ENCODE measurements around the gene SLC39A11. TPM values are rescaled to one million over a fixed set of nuclear protein-coding genes. Genes with fewer than 3 reads are reported as not detected.

SLC39A11 gene
- total RNA-seq, 1 donor from 2014 or later: 5.5 TPM

DNA sequence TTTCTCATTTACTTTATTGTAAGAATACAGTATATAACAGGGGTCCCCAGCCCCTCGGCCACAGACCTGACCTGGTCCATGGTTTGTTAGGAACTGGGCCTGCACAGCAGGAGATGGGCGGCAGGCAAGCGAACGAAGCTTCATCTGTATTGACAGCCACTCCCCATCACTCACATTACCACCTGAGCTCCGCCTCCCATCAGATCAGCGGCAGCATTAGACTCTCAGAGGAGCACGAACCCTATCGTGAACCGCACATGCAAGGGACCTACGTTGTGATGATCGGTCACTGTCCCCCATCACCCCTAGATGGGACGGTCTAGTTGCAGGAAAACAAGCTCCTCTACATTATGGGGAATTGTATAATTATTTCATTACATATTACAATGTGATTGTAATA is 410.6 kb downstream of the SLC39A11 start:
- H3K27ac ChIP-seq: no peak overlapping the region
- no peaks in the 10 kb centered on the region for H3K4me1 ChIP-seq
- no peaks in the 10 kb centered on the region for H3K9me3 ChIP-seq (ENCODE audit: low read depth)
- Mint-ChIP-seq H3K27me3 (ENCODE audit: insufficient read depth, low read depth) (peaks cover 7% of the 10 kb centered on the region), H3K27ac (no peak overlapping the region), H3K36me3 (no peaks in the 10 kb centered on the region), H3K4me3 (no peak overlapping the region), H3K9me3 (peaks cover 4% of the 10 kb centered on the region), H3K4me1 (no peaks in the 10 kb centered on the region)
- H4K20me1 ChIP-seq (ENCODE audit: low read depth): no peaks in the 10 kb centered on the region
- H3K36me3 ChIP-seq: no peaks in the 10 kb centered on the region
- DNase-seq (ENCODE audit: low spot score): no peak
- H3K79me2 ChIP-seq (ENCODE audit: low read depth): no peaks in the 10 kb centered on the region
- TF ChIP-seq, protein P1, sequence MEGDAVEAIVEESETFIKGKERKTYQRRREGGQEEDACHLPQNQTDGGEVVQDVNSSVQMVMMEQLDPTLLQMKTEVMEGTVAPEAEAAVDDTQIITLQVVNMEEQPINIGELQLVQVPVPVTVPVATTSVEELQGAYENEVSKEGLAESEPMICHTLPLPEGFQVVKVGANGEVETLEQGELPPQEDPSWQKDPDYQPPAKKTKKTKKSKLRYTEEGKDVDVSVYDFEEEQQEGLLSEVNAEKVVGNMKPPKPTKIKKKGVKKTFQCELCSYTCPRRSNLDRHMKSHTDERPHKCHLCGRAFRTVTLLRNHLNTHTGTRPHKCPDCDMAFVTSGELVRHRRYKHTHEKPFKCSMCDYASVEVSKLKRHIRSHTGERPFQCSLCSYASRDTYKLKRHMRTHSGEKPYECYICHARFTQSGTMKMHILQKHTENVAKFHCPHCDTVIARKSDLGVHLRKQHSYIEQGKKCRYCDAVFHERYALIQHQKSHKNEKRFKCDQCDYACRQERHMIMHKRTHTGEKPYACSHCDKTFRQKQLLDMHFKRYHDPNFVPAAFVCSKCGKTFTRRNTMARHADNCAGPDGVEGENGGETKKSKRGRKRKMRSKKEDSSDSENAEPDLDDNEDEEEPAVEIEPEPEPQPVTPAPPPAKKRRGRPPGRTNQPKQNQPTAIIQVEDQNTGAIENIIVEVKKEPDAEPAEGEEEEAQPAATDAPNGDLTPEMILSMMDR (IDR thresholded peaks at IDR 0.05): no peak
- no peak for TF ChIP-seq EZH2 (IDR thresholded peaks at IDR 0.05)
- TF ChIP-seq EZH2phosphoT487 (IDR thresholded peaks at IDR 0.05): no peak
- no peak overlapping the region for H3K4me3 ChIP-seq
- H2AFZ ChIP-seq (replicated peaks): no peak overlapping the region
- no peak overlapping the region for H3K9ac ChIP-seq
- no peaks in the 10 kb centered on the region for H3F3A ChIP-seq (ENCODE audit: low read depth)
- H3K4me2 ChIP-seq: no peak overlapping the region
- H3K27me3 ChIP-seq: no peaks in the 10 kb centered on the region

DNA sequence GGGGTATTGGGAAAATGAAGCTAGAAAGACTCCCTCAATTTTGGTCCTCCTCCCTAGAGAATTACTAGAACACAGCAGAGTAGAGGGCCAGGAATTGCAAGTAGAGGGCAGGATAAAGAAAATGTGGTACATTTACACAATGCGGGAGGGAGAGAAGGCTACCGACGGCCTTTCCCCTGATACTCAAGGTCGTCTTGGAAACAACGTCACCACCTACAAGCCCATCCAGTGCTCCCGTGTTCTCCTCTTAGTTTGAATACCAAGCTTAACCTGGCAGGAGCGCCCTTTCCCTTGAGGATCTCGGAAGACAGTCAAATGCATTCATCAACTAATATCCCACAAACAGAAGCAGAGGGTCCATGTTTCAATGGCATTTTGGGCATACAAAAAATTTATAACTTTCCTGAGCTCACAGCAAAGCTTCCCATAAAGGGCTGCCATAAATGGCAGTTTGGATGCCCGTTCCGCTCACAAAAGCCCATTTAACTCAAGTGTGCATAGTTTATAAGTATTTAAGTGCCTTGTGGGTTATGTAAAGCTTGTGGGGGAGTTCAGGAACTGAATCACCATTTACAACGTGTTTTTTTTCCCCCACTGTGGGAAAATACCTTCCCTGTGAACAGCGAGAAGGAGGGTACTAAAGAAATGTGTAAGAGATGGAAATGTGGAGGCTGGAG is 414.6 kb downstream of the SLC39A11 start:
- Histone ChIP-seq H3K4me1 (no peaks in the 10 kb centered on the region), H3K36me3 (no peaks in the 10 kb centered on the region), H3K4me3 (no peak overlapping the region), H3K4me2 (no peak overlapping the region), H3K9me3 (ENCODE audit: low read depth) (no peaks in the 10 kb centered on the region), H4K20me1 (ENCODE audit: low read depth) (no peaks in the 10 kb centered on the region), H3K27me3 (no peaks in the 10 kb centered on the region), H3K79me2 (ENCODE audit: low read depth) (no peaks in the 10 kb centered on the region), H3F3A (ENCODE audit: low read depth) (no peaks in the 10 kb centered on the region), H3K9ac (no peak overlapping the region), H2AFZ (replicated peaks) (no peak overlapping the region), H3K27ac (no peak overlapping the region)
- Mint-ChIP-seq H3K9me3 (peaks cover 5% of the 10 kb centered on the region), H3K4me1 (no peaks in the 10 kb centered on the region), H3K27ac (peak overlapping the region; percentile 2), H3K27me3 (ENCODE audit: insufficient read depth, low read depth) (peaks cover 7% of the 10 kb centered on the region), H3K36me3 (no peaks in the 10 kb centered on the region), H3K4me3 (no peak overlapping the region)
- no peak for DNase-seq (ENCODE audit: low spot score)
- TF ChIP-seq, protein P1 (IDR thresholded peaks at IDR 0.05): no peak
- TF ChIP-seq EZH2 (IDR thresholded peaks at IDR 0.05): no peak
- TF ChIP-seq EZH2phosphoT487 (IDR thresholded peaks at IDR 0.05): no peak

DNA sequence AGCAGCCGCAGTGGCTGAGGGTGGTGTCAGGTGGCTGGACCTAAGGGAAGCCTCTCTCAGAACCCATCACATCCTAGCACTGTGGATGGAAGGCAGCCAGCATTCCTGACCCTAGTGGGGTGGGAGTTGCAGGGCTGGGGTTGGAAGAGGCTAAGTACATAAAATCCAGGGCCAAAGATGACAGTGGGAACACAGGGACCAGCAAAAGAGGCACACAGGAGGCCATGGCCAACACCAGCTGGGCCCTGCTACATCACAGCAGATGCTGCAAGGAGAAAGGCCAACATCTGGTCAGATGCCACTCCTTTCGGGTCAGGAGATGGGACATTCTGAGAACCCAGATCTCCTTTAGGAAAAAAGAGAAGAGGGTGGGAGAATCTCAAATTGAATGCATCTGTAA is 415.4 kb downstream of the SLC39A11 start:
- Histone ChIP-seq H4K20me1 (ENCODE audit: low read depth) (no peaks in the 10 kb centered on the region), H3K27me3 (no peaks in the 10 kb centered on the region), H2AFZ (replicated peaks) (no peak overlapping the region), H3K4me3 (no peak overlapping the region), H3K4me2 (no peak overlapping the region), H3K27ac (no peak overlapping the region), H3F3A (ENCODE audit: low read depth) (no peaks in the 10 kb centered on the region), H3K36me3 (no peaks in the 10 kb centered on the region), H3K9me3 (ENCODE audit: low read depth) (no peaks in the 10 kb centered on the region), H3K79me2 (ENCODE audit: low read depth) (no peaks in the 10 kb centered on the region), H3K4me1 (no peaks in the 10 kb centered on the region), H3K9ac (no peak overlapping the region)
- Mint-ChIP-seq H3K27ac (no peak overlapping the region), H3K4me1 (no peaks in the 10 kb centered on the region), H3K27me3 (ENCODE audit: insufficient read depth, low read depth) (peaks cover 7% of the 10 kb centered on the region), H3K9me3 (peaks cover 5% of the 10 kb centered on the region), H3K4me3 (no peak overlapping the region), H3K36me3 (no peaks in the 10 kb centered on the region)
- no peak for TF ChIP-seq EZH2 (IDR thresholded peaks at IDR 0.05)
- DNase-seq (ENCODE audit: low spot score): no peak

DNA sequence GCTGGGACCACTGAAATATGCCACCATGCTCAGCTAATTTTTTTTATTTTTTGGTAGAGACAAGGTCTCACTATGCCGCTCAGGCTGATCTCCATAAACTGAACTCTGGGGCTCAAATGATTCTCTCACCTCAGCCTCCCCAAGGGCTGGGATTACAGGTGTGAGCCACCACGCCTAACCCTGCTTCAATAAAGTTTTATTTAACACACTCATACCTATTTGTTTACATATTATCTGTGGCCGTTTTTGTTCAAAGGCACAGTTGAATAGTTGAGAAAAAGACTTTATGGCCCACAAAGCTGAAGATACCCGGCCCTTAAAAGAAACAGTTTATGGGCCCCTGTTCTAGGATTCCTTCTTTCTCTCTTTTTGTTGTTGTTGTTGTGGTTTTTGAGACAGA is 419.8 kb downstream of the SLC39A11 start:
- Histone ChIP-seq H3K9me3 (ENCODE audit: low read depth) (no peaks in the 10 kb centered on the region), H2AFZ (replicated peaks) (no peak overlapping the region), H3K4me3 (no peak overlapping the region), H3K4me2 (no peak overlapping the region), H4K20me1 (ENCODE audit: low read depth) (no peaks in the 10 kb centered on the region), H3K36me3 (no peaks in the 10 kb centered on the region), H3K27me3 (no peaks in the 10 kb centered on the region), H3K4me1 (no peaks in the 10 kb centered on the region), H3F3A (ENCODE audit: low read depth) (no peaks in the 10 kb centered on the region), H3K79me2 (ENCODE audit: low read depth) (no peaks in the 10 kb centered on the region), H3K9ac (no peak overlapping the region), H3K27ac (no peak overlapping the region)
- Mint-ChIP-seq H3K4me3 (no peak overlapping the region), H3K27ac (no peak overlapping the region), H3K9me3 (peaks cover 3% of the 10 kb centered on the region), H3K4me1 (peaks cover 2% of the 10 kb centered on the region), H3K36me3 (no peaks in the 10 kb centered on the region), H3K27me3 (ENCODE audit: insufficient read depth, low read depth) (peaks cover 1% of the 10 kb centered on the region)
- no peak for DNase-seq (ENCODE audit: low spot score)
- TF ChIP-seq, protein P1 (IDR thresholded peaks at IDR 0.05): no peak
- TF ChIP-seq EZH2 (IDR thresholded peaks at IDR 0.05): no peak
- TF ChIP-seq EZH2phosphoT487 (IDR thresholded peaks at IDR 0.05): no peak
